Heart left ventricle (tissue), 16 donors: ENCODE results near the gene MAGI1. TPM values are rescaled to one million over a fixed set of nuclear protein-coding genes. Genes with fewer than 3 reads are reported as not detected.

Experiments used
- ATAC-seq, 4 donors: fragments of 200-7000 bp; cut with Tn5 transposase; one replicate each; pipeline ENCODE4 v1.9.1; 2020 to 2022; ENCODE audit warnings: moderate library complexity in 4 of 4, mild to moderate bottlenecking in 3 of 4, moderate number of reproducible peaks in 1 of 4
- DNase-seq, 5 donors: peaks; one replicate each; pipeline ENCODE4 v3.0.0-alpha.2; 2020
- H3K27ac ChIP-seq, 12 donors: fragments of 200-600 bp; sonication (generic) in 4 of 12; one replicate each; pipeline versions ENCODE4 v1.5.0 to v1.8.0; 2016 to 2022; ENCODE audit warnings: mild to moderate bottlenecking in 2 of 12
- H3K27me3 ChIP-seq, 9 donors: fragments of 200-600 bp; sonication (generic) in 2 of 9; one replicate each; pipeline versions ENCODE4 v1.5.1 to v1.8.0; 2016 to 2022; ENCODE audit warnings: mild to moderate bottlenecking in 3 of 9
- H3K36me3 ChIP-seq, 9 donors: fragments of 200-600 bp; sonication (generic) in 2 of 9; one replicate each; pipeline versions ENCODE4 v1.5.0 to v1.8.0; 2018 to 2022; ENCODE audit warnings: mild to moderate bottlenecking in 2 of 9
- H3K4me1 ChIP-seq, 12 donors: fragments of 200-600 bp; sonication (generic) in 4 of 12; one replicate each; pipeline versions ENCODE4 v1.5.0 to v1.8.0; 2016 to 2022; ENCODE audit warnings: mild to moderate bottlenecking in 3 of 12
- H3K4me3 ChIP-seq, 12 donors: fragments of 200-600 bp; sonication (generic) in 4 of 12; one replicate each; pipeline versions ENCODE4 v1.5.0 to v1.8.0; 2017 to 2022; ENCODE audit warnings: mild to moderate bottlenecking in 9 of 12, moderate library complexity in 4 of 12
- H3K9me3 ChIP-seq, 12 donors: fragments of 200-600 bp; sonication (generic) in 4 of 12; one replicate each; pipeline versions ENCODE4 v1.5.0 to v1.8.0; 2016 to 2022; ENCODE audit warnings: mild to moderate bottlenecking in 1 of 12
- CTCF ChIP-seq, 12 donors: fragments of 200-600 bp; sonication (generic) in 4 of 12; IDR thresholded peaks; one replicate each; pipeline versions ENCODE4 v1.5.0 to v1.8.0; 2018 to 2022; ENCODE audit warnings: antibody characterized with exemption in 12 of 12, mild to moderate bottlenecking in 5 of 12
- POLR2A ChIP-seq, 2 donors: fragments of 450-650 bp; IDR thresholded peaks; one replicate each; pipeline ENCODE4 v1.6.1; 2017; ENCODE audit warnings: antibody characterized with exemption in 2 of 2, mild to moderate bottlenecking in 2 of 2, moderate library complexity in 2 of 2
- WGBS, 4 donors: extraction: QIAGEN DNeasy Blood & Tissue Kit in 2 of 4; methylation state at CpG; one replicate each; pipeline versions ENCODE4 v1.1.5 to v1.1.7; 2013 to 2018; 5-methylcytosine and 5-hydroxymethylcytosine counted together
- intact Hi-C, 10 donors: fragments of 100-400 bp; cut with DNase I; formaldehyde crosslinking; loops; one replicate each; pipeline versions ENCODE4 v1.11.1 to v1.14.2; 2022
- polyA plus RNA-seq, 2 donors: library from polyadenylated mRNA; stranded (reverse); fragments of 200-250 nt; gene quantifications; one replicate each; pipeline ENCODE4 v1.2.3, GENCODE V29; 2013
- total RNA-seq, 9 donors: library from RNA; depleted of rRNA in 2 of 9; stranded (reverse); fragments of >200 nt in 2 of 9; fragmentation: NEBNext Ultra II Directional in 3 of 9; extraction: Animal tissue kit (Norgen Biotek cat#: 25700) in 3 of 9; gene quantifications; one replicate each; pipeline versions ENCODE4 v1.1.0 to v1.2.4, GENCODE V29; 2016 to 2023
- donor health status: ischemic (EF 13 %, LVEDD 7.1; RV severe dilation, severe dysfunction).
- donor health status: healthy with polysubstance abuse.
- donor health status: DM: no; HTN: yes; CAD: no.
- donor health status: DM: no; HTN: no; CAD: no.
- donor health status: ischemic (EF 25% LVEDD 6.9; RV normal size, moderate dysfunction).
- donor health status: ischemic (EF 25% LVEDD 5.7; RV mildly dilated, moderate dysfunction).
- donor health status: healthy.
- donor health status: DM: yes; HTN: yes; CAD: no.
- donor health status: ischemic (EF 35%, LVEDD 5.7; RV mildly dilated, moderate dysfunction).
- donor health status: nonischemic (EF 11% LVEDD 7.7; RV severe dilation, severe dysfunction).
- donor health status: DM: yes; HTN: yes; CAD: no.
- donor health status: PGD.
- donor health status: ischemic (EF 29% LVEDD 5.4; RV normal size, mild dysfunction).
- donor health status: nonischemic (EF 23%, LVEDD 6.1; RV moderate dilation, normal function).

The MAGI1 gene
- total and polyA plus RNA-seq, 11 donors, result 18.5 to 52.1 (median 31.4) TPM

- no peak for TF ChIP-seq POLR2A (IDR thresholded peaks at IDR 0.05)
- TF ChIP-seq CTCF (IDR thresholded peaks at IDR 0.05), result no peak
- Histone ChIP-seq H3K4me3 (no peak overlapping the region), H3K27me3 (no peaks in the 10 kb centered on the region), H3K27ac (peak overlapping the region in 11 of 12 donors; percentile 2 to 47 (median 28)), H3K36me3 (no peaks in the 10 kb centered on the region), H3K9me3 (no peaks in the 10 kb centered on the region), H3K4me1 (peaks cover 0 to 62% (median 28%) of the 10 kb centered on the region in 12 donors)
- WGBS, 4 donors, result 28 to 39% (median 33%) methylated on average over 3 of the region's 3 CpGs
- no peak for DNase-seq
- intact Hi-C loops, result loop anchor here in 3 of 10 donors (5.0 to 10.0 kb wide), 3 partner anchors 36 to 76 kb away; partner anchors contain the start of gene MAGI1 (in 2 of the 3)
- ATAC-seq, result peak in 3 of 4 donors; percentile 27 to 44 (median 29)
Observed at GRCh38 chr3:65961733-65962132, 77.0 kb downstream of the MAGI1 start.

DNA sequence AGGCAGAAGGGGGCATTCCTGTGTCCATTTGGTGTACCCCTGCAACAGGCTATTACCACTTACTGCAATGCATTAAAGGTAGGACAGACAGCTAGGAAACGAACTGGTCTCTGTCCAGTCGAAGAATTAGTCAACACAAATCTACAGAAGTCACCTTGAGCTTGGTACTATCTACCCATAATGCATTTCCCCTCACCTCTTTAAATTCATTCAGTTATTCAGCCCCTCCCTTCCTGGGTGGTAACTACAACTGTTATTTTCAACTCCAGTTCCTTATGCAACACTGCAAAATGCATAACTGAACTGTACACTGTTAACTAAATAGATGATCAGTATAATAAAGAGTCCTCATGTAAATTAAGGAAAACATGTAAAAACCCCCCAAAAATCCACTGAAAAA, 77.6 kb downstream of the MAGI1 start:
- H3K27me3 ChIP-seq, result no peaks in the 10 kb centered on the region
- H3K9me3 ChIP-seq, result no peaks in the 10 kb centered on the region
- intact Hi-C loops, result loop anchor here in 3 of 10 donors (5.0 to 10.0 kb wide), 3 partner anchors 36 to 76 kb away; partner anchors contain the start of gene MAGI1 (in 2 of the 3)
- 31 to 65% (median 45%) methylated on average over 2 of the region's 2 CpGs for WGBS, 4 donors
- ATAC-seq (peak in 1 of 4 donors; percentile 19), DNase-seq (no peak)
- peak overlapping the region in 9 of 12 donors; percentile 2 to 47 (median 31) for H3K27ac ChIP-seq
- no peak overlapping the region for H3K4me3 ChIP-seq
- peaks cover 0 to 62% (median 28%) of the 10 kb centered on the region in 12 donors for H3K4me1 ChIP-seq
- H3K36me3 ChIP-seq, result no peaks in the 10 kb centered on the region
- TF ChIP-seq CTCF (IDR thresholded peaks at IDR 0.05), result no peak

GRCh38 chr3:65960087-65960486, 78.6 kb downstream of the MAGI1 start:
- H3K27me3 ChIP-seq, result no peaks in the 10 kb centered on the region
- peak in 2 of 4 donors; percentile 11 to 28 for ATAC-seq
- 49 to 62% (median 55%) methylated on average over 6 of the region's 6 CpGs for WGBS, 4 donors
- no peak overlapping the region for H3K4me3 ChIP-seq
- H3K36me3 ChIP-seq, result no peaks in the 10 kb centered on the region
- no peaks in the 10 kb centered on the region for H3K9me3 ChIP-seq
- no peak for TF ChIP-seq CTCF (IDR thresholded peaks at IDR 0.05)
- no peak for TF ChIP-seq POLR2A (IDR thresholded peaks at IDR 0.05)
- H3K27ac ChIP-seq, result peak overlapping the region in 5 of 12 donors; percentile 23 to 52 (median 31)
- no peak for DNase-seq
- intact Hi-C loops, result loop anchor here in 3 of 10 donors (5.0 to 10.0 kb wide), 3 partner anchors 37 to 77 kb away; partner anchors contain the start of gene MAGI1 (in 2 of the 3)
- H3K4me1 ChIP-seq, result peaks cover 0 to 62% (median 28%) of the 10 kb centered on the region in 12 donors

GRCh38 chr3:65958216-65958615, 80.5 kb downstream of the MAGI1 start:
- ATAC-seq (no peak), DNase-seq (no peak)
- intact Hi-C loops, result loop anchor here in 1 of 10 donors (10.0 kb wide), 1 partner anchor 173 kb away; no protein-coding TSS in a partner anchor
- no peak overlapping the region for H3K27ac ChIP-seq
- H3K4me1 ChIP-seq, result peaks cover 8 to 63% (median 30%) of the 10 kb centered on the region in 12 donors
- H3K4me3 ChIP-seq, result no peak overlapping the region
- H3K9me3 ChIP-seq, result no peaks in the 10 kb centered on the region
- H3K36me3 ChIP-seq, result no peaks in the 10 kb centered on the region
- H3K27me3 ChIP-seq, result no peaks in the 10 kb centered on the region
- WGBS, 4 donors, result 88 to 94% (median 90%) methylated on average over 2 of the region's 2 CpGs
- TF ChIP-seq POLR2A (IDR thresholded peaks at IDR 0.05), result no peak
- no peak for TF ChIP-seq CTCF (IDR thresholded peaks at IDR 0.05)
